ENCODE measurements around the gene ABHD5.
A peak's percentile ranks its signal among the peaks of the same experiment; 100 is the strongest.
"Not testable (repeated sequence)": the region's sequence is repeated elsewhere in the genome, so short reads cannot be mapped to it uniquely, and the experiment has no call there.

ABHD5 gene

DNA sequence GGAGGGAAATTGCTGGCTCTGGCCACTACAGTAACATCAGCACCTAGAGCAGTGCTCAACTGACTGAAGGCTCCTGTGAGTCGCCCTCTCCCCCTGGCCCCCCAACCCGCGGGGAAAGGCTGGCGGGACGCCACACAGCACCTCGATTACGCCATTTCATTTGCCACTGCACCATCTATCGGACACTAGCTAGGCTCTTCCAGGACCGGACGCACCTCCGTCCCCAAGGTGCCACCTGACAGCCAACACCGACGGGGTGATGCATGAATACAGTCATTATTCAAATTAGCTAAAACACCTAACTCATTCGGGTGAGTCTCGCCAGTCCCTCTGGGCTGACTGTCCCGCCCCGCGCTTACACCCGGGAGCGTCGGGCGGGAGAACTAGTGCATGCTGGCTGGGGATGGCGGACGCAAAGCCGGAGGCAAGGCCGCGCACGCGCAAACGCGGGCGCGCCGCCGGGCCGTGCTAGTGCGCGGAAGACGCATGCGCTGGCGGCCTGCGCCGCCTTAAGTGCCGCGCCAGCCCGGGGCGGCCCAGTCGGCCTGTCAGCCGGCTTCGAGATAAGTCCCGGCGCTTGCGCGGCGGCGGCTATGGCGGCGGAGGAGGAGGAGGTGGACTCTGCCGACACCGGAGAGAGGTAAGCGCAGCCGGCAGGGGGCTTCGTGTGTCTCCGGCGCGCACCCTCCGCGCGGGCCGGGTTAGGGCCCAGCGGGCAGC is at the start of gene ABHD5:
ABHD5 (plus strand) TSS at position 539 of the 720 bp plus-strand sequence; CDS start at position 594, 55 bp downstream.
- peak; percentile 92 for DNase-seq

DNA sequence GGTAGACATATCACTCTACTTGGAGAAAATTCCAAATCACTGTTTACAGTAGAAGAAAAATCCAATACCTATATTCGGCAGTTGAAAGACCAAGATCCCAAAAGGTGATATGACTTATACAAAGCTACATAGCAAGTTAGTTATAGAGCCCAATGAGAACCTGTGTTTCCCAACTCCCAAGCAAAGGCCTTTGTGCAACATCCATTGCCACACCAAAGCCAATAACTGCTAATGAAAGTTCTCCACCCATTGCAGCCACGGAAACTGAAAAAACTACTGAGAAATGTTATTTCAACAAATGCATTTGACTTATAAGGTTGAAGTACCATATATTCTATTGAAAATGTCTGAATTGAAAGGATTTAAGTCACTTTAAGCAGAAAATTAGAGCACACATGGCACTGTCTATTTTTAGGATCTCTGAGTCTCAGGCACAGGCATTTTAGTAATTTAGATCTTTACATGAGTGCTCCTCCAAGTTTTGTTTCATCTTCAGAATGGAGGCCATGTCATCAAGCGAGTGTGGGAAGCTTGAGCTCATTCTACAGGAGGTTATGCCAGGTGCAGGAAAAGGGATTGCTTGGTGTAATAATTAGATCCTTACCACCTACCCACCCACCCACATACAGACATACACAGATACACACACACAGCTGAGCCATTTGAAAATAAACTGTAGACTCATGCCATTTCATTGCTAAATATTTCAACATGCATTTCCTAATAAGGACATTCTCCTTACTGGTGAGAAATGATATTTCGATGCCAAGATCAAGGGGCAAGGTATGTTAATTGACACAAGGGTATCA is 49.2 kb upstream of the ABHD5 start:
- no peak for DNase-seq

DNA sequence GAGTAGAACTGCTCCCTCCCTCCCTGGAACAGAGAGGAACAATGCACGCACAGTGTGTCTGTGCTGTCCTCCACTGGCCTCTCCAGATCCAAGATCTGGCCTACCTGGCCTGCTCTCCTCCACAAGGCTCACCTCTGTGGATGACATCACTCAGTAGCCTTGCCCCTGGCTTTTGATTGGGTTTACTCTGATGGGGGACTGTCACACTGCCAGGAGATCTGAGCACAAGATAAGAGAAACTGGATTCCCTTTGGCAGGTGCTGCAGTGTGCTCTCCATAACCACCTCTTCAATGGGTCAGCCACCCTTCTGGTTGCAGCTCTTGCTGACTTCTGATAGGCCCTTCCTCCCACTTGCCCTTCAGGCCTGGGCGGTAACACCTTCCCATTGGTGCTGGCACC is 46.3 kb upstream of the ABHD5 start:
- no peak for DNase-seq

DNA sequence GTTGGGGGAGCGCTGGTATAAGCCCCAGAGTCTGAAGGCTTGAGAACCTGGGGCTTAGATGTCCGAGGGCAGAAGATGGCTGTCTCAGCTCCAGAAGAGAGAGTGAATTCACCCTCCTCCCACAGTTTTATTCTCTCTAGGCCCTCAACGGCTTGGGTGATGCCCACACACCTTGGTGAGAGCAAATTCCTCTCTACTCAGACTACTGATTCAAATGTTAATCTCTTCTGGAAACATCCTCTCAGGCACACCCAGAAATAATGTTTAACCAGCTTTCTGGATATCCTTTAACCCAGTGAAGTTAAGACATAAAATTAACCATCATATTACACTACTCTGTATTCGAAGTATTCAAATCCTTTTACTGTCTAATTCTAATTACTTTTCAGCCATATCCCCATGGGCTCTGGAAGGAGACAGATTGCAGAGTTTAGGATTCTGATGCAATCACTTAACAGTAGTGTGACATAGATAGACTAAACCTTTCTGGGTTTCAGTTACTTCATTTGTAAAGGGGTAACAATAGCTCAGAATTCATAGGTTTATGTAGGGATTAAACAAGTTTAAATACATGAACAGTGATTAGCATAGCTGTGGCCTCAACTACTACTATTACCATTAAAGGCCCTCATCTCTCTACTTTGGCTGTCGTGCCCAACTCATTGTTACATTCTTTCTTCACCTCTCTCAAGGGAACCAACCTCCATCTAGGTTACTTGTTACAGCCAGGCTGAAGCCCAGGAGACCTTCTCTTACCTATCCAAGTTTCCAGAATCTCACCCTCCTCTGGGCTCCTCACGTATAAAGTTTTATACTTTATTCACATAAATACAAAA is 43.2 kb upstream of the ABHD5 start:
- DNase-seq: no peak

DNA sequence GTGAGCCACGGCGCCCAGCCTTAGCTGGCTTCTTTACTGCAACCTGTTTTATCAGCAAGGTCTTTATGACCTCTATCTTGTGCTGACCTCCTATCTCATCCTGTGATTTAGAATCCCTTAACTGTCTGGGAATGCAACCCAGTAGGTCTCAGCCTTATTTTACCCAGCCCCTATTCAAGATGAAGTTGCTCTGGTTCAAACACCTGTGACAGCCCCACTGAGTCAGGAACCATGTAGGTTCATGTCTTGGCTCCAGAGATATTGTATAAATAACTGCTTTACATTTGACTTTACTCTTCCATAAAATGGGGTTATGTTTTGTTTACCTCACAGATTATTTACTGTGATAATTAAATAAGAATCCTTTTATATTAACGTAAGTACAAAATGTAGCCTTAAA is 41.8 kb upstream of the ABHD5 start:
- DNase-seq: no peak

DNA sequence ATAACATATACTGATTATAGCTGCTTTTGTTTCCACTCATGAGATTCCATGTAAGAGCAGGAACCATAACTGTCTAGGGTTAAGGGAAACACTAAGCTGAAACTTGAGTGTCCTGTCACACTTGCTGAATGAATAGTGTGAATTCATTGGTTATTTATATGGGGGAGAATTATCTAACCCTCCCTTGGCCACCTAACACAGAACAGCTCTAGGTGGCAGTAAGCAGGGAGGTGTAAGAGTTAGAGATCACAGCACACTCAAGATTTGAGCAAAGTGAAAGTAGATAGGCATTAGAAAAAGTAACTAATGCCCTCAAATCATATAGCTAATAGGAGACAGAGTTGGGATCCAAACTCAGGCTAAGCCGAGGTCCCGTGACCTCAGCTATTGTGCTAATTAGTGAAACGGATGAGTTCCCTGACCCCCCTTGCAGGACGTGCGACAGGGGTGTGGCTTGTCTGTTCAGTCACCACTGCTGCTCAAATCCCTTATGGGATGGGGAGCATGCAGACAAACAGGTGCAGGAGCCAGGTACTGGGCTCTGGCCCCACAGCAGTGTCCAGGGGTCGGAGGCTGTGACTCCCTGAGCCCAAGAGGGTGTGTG is 41.3 kb upstream of the ABHD5 start:
- no peak for DNase-seq

DNA sequence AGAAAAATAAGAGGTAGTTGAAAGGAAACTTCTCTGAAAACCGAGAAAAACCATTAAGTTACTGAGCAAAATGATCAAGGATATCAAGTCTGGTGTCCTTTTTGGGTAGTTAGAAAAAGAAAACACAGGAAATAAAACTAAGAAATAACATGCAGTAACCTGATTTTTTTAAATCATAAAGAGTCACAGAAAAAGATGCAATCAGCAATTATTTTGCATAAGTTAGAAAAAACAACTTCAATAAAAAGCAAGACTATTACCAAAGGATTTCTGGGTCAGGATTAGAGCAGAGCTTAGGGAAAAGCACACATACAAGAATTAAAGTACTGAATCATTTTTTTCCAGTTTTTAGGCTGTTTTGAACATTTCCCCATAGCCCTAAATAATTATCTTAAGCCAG is 40.4 kb upstream of the ABHD5 start:
- no peak for DNase-seq

DNA sequence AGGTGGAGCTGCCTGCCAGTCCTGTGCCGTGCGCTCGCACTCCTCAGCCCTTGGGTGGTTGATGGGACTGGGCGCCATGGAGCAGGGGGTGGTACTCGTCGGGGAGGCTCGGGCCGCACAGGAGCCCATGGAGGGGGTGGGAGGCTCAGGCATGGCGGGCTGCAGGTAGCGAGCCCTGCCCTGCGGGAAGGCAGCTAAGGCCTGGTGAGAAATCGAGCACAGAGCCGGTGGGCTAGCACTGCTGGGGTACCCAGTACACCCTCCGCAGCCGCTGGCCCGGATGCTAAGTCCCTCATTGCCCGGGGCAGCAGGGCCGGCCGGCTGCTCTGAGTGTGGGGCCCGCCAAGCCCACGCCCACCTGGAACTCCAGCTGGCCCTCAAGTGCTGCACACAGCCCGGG is 34.3 kb upstream of the ABHD5 start:
- DNase-seq: not testable (repeated sequence)

DNA sequence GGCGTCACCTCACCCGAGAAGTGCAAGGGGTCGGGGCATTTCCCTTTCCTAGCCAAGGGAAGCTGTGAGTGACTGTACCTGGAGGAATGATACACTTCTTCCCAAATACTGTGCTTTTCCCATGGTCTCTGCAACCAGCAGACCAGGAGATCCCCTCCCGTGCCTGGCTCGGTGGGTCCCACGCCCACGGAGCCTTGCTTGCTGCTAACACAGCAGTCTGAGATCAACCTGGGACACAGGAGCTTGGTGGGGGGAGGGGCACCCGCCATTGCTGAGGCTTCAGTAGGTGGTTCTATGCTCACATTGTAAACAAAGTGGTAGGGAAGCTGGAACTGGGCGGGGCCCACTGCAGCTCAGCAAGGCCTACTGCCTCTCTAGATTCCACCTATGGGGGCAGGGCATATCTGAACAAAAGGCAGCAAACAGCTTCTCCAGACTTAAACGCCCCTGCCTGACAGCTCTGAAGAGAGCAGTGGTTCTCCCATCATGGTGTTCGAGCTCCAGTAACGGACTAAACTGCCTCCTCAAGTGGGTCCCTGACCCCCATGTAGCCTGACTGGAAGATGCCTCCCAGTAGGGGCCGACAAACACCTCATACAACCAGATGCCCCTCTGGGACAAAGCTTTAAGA is 31.4 kb upstream of the ABHD5 start:
- no peak for DNase-seq

DNA sequence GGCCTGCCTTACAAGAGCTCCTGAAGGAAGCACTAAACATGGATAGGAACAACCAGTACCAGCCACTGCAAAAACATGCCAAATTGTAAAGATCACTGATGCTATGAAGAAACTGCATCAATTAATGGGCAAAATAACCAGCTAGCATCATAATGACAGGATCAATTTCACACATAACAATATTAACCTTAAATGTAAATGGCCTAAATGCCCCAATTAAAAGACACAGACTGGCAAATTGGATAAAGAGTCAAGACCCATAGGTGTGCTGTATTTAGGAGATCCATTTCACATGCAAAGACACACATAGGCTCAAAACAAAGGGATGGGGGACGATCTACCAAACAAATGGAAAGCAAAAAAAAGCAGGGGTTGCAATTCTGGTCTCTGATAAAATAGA is 29.4 kb upstream of the ABHD5 start:
- DNase-seq: not testable (repeated sequence)

DNA sequence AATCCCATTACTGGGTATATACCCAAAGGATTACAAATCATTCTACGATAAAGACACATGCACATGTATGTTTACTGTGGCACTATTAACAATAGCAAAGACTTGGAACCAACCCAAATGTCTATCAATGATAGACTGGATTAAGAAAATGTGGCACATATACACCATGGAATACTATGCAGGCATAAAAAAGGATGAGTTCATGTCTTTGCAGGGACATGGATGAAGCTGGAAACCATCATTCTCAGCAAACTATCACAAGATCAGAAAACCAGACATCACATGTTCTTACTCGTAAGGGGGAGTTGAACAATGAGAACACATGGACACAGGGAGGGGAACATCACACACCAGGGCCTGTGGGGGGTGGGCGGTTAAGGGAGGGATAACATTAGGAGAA is 25.7 kb upstream of the ABHD5 start:
- not testable (repeated sequence) for DNase-seq

DNA sequence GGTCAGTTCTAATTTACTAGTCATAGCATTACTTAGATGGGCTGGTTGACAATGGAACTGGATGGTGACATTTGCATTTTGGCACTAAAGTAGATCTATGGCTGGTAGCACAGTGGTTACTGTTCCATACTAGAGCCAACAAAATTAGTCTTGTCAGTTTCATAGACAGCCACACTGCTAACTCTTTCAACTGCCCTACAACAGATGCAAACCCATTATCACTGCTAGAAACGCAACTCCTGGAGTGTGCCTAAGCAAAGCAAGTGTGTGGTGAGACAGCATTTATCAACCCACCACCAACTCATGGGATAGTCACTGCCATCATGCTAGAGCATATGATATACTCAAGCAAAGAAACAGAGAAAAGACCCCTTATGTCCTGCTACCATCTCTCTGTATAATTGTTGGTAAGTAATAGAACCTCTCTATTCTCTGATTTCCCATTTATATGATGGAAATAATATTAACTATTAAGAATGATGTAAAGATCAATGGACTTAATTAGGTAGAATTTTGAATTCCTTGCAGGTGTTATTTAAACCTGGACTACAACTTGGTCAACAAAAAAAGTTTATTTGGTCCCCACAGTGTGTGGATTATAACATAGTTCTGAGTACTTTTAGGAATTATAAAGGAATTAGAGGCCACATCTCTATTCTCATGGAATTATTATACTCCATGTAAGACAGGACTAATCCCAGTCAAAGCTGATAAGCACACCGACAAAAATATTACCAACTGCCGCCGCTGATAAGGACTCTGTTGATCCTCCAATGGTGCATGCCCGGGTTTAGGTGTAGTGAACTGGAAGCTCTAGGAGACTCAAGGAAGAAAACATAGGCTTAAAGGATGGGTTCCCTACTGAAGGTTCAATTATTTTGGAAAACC is 19.9 kb upstream of the ABHD5 start:
- no peak for DNase-seq

DNA sequence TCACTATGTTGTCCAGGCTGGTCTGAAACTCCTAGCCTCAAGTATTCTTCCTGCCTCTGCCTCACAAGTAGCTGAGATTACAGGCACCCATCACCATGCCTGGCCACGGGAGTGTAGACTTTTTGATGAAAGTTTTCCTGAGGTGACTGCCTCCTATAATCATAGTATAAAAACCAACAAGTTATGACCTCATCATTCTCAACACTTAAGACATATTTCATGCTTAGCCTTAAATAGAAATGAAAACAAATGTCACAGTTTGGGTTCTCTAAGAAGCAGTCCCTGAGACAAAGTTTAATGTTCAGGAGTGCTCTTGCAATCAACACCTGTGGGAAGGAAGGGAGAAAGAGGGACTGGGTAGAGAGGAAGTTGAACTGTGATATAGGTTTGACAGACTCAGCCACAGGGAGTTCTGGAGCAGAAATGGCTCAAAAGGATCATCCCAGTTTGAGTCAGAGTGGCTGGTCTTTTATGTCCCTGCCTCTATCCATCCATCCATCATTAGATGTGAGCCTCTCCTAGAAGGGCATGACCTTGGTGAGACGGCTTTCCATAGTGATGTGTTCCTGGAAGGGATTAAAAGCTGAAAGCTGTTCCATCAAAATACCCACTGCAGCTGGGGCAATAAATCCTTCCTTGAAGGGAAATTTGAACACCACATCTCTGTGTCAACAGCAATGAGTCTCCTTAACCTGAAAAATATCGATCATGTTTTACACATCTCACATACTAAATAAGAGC is 16.2 kb upstream of the ABHD5 start:
- no peak for DNase-seq

DNA sequence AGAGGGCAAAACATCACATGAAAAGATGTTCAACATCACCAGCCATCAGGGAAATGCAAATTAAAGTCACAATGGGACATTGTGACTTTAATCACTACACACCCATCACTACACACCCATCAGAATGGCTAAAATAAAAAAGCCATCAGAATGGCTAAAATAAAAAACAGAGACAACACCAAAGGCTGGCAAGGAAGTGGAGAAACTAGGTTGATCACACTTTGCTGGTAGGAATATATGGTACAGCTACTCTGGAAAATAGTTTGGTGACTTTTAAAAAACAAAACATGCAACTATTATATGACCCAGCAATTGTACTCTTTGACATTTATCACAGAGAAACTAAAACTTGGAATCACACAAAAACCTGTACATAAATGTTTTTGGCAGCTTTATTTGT is 15.1 kb upstream of the ABHD5 start:
- no peak for DNase-seq

DNA sequence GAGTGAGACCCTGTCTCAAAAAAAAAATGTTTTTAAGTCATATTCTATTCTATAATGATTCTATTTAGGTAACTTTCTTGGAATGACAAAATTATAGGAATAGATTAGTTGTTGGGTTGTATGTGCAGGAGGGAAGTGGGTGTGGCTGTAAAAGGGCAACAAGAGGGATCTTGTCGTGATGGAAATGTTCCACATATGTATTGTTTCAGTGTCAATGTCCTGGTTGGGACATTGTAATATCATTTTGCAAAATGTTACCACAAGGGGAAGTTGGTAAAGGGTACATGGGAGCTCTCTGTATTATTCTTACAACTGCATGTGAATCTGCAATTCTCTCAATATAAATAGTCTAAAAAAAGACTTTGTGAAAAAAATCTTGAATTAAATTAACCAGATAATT is 14.3 kb upstream of the ABHD5 start:
- DNase-seq: no peak

DNA sequence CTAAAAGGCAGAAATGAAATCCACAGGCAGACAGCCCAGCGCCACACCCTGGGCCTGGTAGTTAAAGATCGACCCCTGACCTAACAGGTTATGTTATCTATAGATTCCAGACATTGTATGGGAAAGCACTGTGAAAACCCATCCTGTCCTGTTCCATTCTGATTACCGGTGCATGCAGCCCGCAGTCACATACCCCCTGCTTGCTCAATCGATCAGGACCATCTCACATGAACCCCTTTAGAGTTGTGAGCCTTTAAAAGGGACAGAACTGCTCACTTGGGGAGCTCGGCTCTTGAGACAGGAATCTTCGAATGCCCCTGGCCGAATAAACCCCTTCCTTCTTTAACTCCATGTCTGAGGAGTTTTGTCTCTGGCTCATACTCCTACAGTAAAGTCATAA is 12.4 kb upstream of the ABHD5 start:
- not testable (repeated sequence) for DNase-seq

DNA sequence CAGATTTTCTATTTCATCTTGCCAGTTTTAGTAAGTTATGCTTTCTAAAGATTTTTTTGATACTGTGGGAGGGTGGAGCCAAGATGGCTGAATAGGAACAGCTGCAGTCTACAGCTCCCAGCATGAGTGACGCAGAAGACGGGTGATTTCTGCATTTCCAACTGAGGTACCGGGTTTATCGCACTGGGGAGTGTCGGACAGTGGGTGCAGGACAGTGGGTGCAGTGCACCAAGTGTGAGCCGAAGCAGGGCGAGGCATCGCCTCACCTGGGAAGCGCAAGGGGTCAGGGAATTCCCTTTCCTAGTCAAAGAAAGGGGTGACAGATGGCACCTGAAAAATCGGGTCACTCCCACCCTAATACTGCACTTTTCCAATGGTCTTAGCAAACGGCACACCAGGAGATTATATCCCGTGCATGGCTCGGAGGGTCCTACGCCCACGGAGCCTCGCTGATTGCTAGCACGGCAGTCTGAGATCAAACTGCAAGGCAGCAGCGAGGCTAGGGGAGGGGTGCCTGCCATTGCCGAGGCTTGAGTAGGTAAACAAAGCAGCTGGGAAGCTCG is 11.8 kb upstream of the ABHD5 start:
- not testable (repeated sequence) for DNase-seq

DNA sequence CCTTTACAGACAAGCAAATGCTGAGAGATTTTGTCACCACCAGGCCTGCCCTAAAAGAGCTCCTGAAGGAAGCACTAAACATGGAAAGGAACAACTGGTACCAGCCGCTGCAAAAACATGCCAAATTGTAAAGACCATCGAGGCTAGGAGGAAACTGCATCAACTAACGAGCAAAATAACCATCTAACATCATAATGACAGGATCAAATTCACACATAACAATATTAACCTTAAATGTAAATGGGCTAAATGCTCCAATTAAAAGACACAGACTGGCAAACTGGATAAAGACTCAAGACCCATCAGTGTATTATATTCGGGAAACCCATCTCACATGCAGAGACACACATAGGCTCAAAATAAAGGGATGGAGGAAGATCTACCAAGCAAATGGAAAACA is 9.9 kb upstream of the ABHD5 start:
- DNase-seq: not testable (repeated sequence)

DNA sequence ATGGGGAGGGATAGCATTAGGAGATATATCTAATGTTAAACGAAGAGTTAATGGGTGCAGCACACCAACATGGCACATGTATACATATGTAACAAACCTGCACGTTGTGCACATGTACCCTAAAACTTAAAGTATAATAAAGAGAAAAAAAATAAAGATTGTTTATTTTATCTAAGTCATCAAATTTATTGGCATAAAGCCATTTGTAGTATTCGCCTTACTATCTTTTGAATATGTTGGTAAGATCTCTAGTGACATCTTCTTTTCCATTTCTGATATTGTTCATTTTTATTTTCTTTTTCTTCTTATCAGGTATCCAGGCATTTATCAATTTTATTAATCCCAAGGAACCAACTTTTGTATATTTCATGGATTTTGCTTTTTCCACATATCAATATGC is 5.8 kb upstream of the ABHD5 start:
- DNase-seq: no peak

DNA sequence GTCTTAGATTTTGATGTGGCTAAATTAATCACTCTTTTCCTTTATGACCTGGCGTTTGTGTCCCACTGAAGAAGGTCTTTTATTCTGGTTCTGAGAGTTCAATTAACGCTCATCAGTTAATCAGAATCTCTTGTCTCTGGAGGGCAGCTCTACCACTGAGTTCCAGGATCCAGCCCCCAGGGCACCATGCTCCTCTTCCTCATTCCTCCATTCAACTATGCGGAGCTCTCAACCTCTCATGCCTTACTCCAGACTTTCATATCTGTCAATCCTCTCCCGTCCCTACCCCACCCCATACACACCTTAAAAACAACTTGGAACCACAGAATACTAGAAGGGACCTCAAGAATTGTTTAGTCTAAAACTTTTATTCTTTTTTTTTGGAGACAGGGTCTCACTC is 4.8 kb upstream of the ABHD5 start:
- no peak for DNase-seq

DNA sequence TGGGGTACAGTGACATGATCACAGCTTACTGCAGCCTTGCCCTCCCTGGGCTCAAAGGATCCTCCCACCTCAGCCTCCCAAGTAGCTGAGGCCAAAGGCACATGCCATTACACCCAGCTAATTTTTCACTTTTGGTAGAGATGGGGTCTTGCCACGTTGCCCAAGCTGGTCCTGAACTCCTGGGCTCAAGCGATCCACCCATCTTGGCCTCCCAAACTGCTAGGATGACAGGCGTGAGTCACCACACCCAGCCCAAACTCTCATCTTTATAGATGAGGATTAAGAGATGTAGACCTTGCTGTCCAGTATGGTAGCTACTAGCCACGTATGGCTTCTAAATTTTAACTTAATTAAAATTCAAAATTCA is 4.4 kb upstream of the ABHD5 start:
- no peak for DNase-seq

Data from activated CD4-positive, alpha-beta T cell treated with anti-CD3 and anti-CD28 coated beads, Interleukin-2, amount 50 U/mL, for 16 hours (primary cell).